IPS DF 6.9 (cell line): ENCODE measurements around the gene ZNF629.
A peak's percentile ranks its signal among the peaks of the same experiment; 100 is the strongest.
"Not testable (repeated sequence)": the region's sequence is repeated elsewhere in the genome, so short reads cannot be mapped to it uniquely, and the experiment has no call there.

Source experiments
- DNase-seq: peaks from one replicate; pipeline ENCODE4 v3.0.0-alpha.2; 2013; ENCODE audit warnings: low read depth, low spot score
- H3K27ac ChIP-seq: one replicate; pipeline ENCODE4 v1.5.1; 2013; ENCODE audit warnings: low read length, control low read depth
- H3K27me3 ChIP-seq: 2 replicates; pipeline ENCODE4 v1.6.1; 2013; ENCODE audit warnings: mild to moderate bottlenecking, low read length; ENCODE audit not compliant: control insufficient read depth, insufficient read depth
- H3K36me3 ChIP-seq: 2 replicates; pipeline ENCODE4 v1.6.1; 2013; ENCODE audit warnings: low read length; ENCODE audit not compliant: control insufficient read depth, insufficient read depth
- H3K4me1 ChIP-seq: 2 replicates; pipeline ENCODE4 v1.6.1; 2013; ENCODE audit warnings: low read length; ENCODE audit not compliant: control insufficient read depth, insufficient read depth
- H3K4me3 ChIP-seq: 2 replicates; pipeline ENCODE4 v1.5.1; 2013; ENCODE audit warnings: mild to moderate bottlenecking, low read length
- H3K9me3 ChIP-seq: 2 replicates; pipeline ENCODE4 v1.6.1; 2013; ENCODE audit warnings: low read length, inconsistent platforms; ENCODE audit not compliant: control insufficient read depth, insufficient read depth
- WGBS: extraction: QIAGEN DNeasy Blood & Tissue Kit; methylation state at CpG from one replicate; pipeline ENCODE4 v1.1.7; 2013; ENCODE audit warnings: mixed read lengths, missing lambda C conversion rate; ENCODE audit not compliant: insufficient read length, insufficient coverage; 5-methylcytosine and 5-hydroxymethylcytosine counted together

ZNF629 gene

DNA sequence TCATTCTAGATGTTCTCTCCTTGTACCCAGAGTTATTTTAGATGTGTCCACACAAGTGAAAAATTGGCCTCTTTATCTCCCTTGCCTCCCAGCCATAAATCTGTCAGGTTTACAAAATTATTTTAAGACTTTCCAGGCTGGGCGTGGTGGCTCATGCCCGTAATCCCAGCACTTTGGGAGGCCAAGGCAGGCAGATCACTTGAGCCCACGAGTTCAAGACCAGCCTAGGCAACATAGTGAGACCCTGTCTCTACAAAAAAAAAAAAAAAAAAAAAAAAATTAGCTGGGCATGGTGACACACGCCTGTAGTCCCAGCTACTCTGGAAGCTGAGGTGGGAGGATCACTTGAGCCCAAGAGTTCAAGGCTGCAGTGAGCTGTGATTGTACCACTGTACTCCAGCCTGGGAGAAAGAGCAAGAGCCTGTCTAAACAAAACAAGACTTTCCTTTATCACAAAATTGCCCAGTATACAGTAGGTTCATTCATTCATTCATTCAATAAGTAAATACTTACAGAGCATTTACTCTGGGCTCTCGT lies 22.0 kb upstream of the ZNF629 start:
- WGBS, result no CpG with 5 or more reads among the region's 5 CpGs
- DNase-seq, result not testable (repeated sequence)

DNA sequence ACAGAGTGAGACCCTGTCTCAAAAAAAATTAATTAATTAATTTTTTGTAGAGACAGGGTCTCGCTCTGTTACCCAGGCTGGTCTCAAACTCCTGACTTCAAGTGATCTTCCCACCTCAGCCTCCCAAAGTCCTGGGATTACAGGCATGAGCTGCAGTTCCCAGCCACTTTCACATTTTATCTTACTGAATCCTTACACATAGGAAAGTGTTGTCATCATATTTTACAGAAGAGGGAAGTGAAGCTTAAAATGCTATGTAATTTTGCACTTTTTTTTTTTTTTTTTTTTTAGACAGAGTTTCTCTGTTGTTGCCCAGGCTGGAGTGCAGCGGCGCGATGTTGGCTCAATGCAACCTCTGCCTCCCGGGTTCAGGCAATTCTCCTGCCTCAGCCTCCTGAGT lies 21.1 kb upstream of the ZNF629 start:
- H3K27me3 ChIP-seq, result peaks cover 9% of the 10 kb centered on the region; the same call in 1 of the 2 replicates
- WGBS, result no CpG with 5 or more reads among the region's 5 CpGs
- 0 out of 2 replicates have a peak, but pooled peaks cover 2% of the 10 kb centered on the region for H3K4me1 ChIP-seq
- DNase-seq, result no peak
- H3K27ac ChIP-seq, result no peak overlapping the region
- H3K4me3 ChIP-seq, result no peak overlapping the region
- no peaks in the 10 kb centered on the region for H3K36me3 ChIP-seq
- no peaks in the 10 kb centered on the region for H3K9me3 ChIP-seq

More for the DNA sequence above, 22.0 kb upstream of the ZNF629 start:
- not testable (repeated sequence) for H3K9me3 ChIP-seq, H3K4me3 ChIP-seq, H3K27me3 ChIP-seq, H3K36me3 ChIP-seq, H3K4me1 ChIP-seq, H3K27ac ChIP-seq

DNA sequence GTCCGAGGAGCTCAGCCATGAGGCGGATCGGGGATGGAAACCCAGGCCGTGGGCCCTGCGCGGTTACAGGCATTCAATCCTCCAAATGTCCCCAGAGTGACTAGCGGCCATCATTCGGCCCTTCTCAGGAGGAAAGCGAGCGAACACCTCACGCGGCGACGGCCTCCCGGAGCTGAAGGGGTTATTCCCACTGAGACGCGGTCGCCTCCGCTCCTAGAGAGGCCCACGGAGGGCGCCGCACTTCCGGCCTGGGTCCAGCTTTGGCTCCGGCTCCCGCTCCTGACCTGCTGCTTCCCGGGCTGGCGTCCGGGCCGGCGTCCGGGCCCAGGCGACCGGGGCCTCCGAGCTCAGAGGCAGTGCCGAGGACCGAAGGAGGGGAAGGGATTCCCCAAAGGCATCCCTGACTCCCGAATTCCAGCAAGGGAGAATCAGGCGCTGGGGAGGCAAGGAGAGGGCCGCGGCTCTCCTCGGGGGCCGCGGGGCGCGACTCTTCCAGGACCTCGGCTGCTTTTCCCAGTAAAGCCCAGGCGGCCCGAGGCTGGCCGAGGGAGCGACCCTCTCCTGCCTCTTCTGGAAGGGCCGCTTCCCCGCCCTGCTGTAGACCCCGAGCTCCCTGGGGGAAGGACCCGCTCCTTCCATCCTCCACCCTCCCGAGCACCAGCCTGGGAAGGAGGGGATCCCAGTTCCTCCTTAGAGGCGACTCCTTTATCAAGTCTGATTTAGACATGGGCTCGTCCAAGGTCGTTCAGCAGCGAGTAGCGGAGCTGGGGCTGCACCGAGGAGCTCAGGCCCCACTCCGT lies 18.6 kb upstream of the ZNF629 start:
- DNase-seq, result no peak
- WGBS, result no CpG with 5 or more reads among the region's 62 CpGs
- Histone ChIP-seq H3K9me3 (no peaks in the 10 kb centered on the region), H3K27me3 (peaks cover 9% of the 10 kb centered on the region; the same call in 1 of the 2 replicates), H3K36me3 (no peaks in the 10 kb centered on the region), H3K4me3 (peak overlapping the region; percentile 69; the same call in 1 of the 2 replicates), H3K27ac (no peak overlapping the region), H3K4me1 (0 out of 2 replicates have a peak, but pooled peaks cover 2% of the 10 kb centered on the region)

DNA sequence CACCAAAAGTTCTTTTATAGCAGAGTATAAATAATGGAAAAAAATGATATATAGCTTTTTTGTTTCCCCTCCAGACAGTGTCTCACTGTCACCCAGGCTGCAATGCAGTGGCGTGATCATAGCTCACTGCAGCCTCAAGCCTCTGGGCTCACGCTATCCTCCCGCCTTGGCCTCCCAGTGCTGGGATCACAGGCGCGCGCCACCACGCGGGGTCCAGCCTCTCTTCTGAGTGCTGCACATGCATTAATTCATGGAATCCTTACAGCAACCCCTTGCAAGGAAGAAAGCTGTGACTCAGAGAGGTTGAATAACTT lies 18.0 kb upstream of the ZNF629 start:
- H3K4me1 ChIP-seq, result 0 out of 2 replicates have a peak, but pooled peaks cover 2% of the 10 kb centered on the region
- peaks cover 9% of the 10 kb centered on the region; the same call in 1 of the 2 replicates for H3K27me3 ChIP-seq
- no peak for DNase-seq
- no CpG with 5 or more reads among the region's 8 CpGs for WGBS
- peak overlapping the region; percentile 69; the same call in 1 of the 2 replicates for H3K4me3 ChIP-seq
- no peaks in the 10 kb centered on the region for H3K9me3 ChIP-seq
- no peak overlapping the region for H3K27ac ChIP-seq
- H3K36me3 ChIP-seq, result no peaks in the 10 kb centered on the region

DNA sequence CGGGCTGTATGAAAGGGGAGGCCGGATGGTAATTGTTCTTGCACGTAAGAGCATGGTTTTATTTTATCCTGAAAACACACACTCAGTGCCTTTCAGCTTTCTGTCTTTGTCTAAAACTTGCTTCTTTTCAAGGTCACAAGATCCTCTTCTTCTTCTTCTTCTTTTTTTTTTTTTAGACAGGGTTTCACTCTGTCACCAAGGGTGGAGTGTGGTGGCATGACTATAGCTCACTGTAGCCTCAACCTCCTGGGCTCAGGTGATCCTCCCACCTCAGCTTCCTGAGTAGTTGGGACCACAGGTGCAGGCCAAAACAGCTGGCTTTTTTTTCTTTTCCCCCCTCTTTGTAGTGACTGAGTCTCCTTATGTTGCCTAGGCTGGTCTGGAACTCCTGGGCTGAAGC lies 15.9 kb upstream of the ZNF629 start:
- no peaks in the 10 kb centered on the region for H3K36me3 ChIP-seq
- peaks cover 9% of the 10 kb centered on the region; the same call in 1 of the 2 replicates for H3K27me3 ChIP-seq
- WGBS, result no CpG with 5 or more reads among the region's 3 CpGs
- 0 out of 2 replicates have a peak, but pooled peaks cover 2% of the 10 kb centered on the region for H3K4me1 ChIP-seq
- no peak overlapping the region for H3K4me3 ChIP-seq
- no peak for DNase-seq
- H3K27ac ChIP-seq, result no peak overlapping the region
- H3K9me3 ChIP-seq, result no peaks in the 10 kb centered on the region

DNA sequence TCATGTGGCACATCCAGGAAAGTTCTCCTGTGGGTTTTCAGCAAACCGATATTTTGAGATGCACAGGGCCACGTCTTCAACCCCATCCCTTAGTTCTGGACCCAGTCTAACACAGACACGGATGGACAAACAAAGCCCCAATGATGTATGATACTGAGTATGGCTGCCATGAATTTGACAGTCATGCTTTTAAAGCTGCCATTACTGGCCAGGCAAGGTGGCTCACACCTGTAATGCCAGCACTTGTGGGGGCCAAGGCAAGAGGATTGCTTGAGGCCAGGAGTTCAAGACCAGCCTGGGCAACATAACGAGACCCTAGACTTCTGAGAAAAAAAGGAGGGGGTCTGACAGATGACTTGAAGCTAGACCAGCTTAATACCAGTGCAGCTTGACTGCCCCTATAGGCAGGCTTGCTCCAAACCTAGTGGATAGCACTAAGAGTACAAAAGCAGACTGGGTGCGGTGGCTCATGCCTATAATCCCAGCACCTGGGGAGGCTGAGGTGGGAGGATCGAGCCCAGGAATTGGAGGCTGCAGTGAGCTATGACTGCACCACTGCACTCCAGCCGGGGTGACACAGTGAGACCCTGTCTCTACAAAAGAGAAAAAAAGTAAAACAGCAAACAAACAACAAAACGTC lies 10.8 kb upstream of the ZNF629 start:
- Histone ChIP-seq H3K36me3 (no peaks in the 10 kb centered on the region), H3K4me1 (no peaks in the 10 kb centered on the region), H3K27ac (no peak overlapping the region), H3K9me3 (no peaks in the 10 kb centered on the region), H3K27me3 (no peaks in the 10 kb centered on the region), H3K4me3 (no peak overlapping the region)
- no CpG with 5 or more reads among the region's 8 CpGs for WGBS
- no peak for DNase-seq

DNA sequence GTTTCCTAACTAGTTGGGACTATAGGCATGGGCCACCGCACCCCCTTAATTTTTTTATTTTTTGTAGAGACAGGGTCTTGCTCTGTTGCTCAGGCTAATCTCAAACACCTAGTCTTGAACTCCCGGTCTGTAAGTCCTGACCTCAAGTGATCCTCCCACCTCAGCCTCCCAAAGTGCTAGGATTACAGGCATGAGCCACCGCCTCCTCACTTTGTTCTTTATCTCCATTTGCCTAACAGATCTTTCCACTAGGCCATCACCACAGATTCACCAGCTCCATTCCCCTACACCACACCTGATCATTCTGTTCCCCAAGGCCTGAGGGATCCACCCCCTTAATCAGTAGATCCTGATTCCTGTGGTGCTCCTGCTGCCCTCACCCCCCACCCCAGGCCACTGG lies 7.6 kb upstream of the ZNF629 start:
- Histone ChIP-seq H3K4me3 (no peak overlapping the region), H3K9me3 (no peaks in the 10 kb centered on the region), H3K4me1 (no peaks in the 10 kb centered on the region), H3K36me3 (no peaks in the 10 kb centered on the region), H3K27ac (no peak overlapping the region), H3K27me3 (no peaks in the 10 kb centered on the region)
- WGBS, result no CpG with 5 or more reads among the region's 3 CpGs
- no peak for DNase-seq

DNA sequence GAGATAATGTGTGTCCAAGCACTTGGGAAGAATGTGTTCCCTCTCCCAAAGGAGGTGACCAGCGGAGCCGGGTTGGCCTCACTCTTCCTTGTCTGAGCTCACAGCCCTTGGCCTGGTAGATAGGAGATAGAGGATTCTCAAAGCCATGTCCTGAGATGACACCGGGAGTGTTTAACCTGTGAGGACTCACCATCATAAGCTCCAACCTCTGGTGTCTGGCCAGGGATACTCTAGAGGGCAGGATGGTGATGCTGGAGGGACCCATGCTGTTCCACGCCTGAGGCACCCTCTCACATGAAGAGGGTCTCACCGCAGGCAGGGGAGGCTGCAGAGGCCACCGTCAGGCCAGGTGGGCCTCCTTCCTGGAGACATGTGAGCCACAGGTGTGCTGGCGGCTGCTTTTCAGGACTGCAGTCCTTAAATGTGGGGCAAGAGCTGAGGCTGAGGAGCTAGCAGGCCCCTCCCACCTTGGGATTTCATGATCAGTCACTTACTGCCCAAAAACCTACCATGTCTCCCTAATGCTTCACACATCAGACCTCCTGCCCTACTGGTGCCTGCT lies 6.6 kb upstream of the ZNF629 start:
- WGBS, result no CpG with 5 or more reads among the region's 7 CpGs
- Histone ChIP-seq H3K4me3 (no peak overlapping the region), H3K4me1 (no peaks in the 10 kb centered on the region), H3K36me3 (no peaks in the 10 kb centered on the region), H3K27me3 (no peaks in the 10 kb centered on the region), H3K9me3 (no peaks in the 10 kb centered on the region), H3K27ac (no peak overlapping the region)
- no peak for DNase-seq

DNA sequence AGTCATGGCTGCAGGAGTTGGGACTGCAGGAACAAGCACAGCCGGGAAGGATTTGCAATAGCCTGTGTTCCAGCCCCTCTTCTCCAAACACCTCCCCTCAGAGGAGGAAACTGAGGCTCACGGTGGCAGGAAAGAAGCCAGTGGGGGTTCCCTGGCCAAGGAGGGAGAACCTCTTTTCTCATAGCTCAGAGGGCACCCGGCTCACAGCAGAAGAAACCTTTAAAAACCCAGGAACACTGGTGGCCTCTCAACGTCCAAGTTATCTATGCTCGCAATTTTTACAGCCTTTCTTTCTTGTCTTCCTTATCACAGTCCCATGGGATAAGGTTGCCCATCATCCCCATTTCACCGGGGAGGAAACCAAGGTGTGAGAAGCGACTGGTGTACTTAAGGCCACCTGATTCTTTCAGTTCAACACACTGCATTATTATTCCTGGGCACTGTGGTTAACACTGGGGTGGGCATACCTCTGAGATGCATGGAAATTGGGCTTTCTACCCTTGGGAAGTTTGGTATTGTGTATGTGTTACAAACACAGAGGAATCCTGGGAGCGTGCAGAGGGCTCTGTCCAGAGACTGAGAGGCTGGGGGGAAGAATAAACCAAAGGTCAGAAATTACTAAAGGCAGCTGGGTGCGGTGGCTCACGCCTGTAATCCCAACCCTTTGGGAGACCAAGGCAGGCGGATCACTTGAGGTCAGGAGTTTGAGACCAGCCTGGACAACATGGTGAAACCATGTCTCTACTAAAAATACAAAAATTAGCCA lies 791 bp upstream of the ZNF629 start:
- Histone ChIP-seq H3K4me3 (peak overlapping the region; percentile 91; the same call in 1 of the 2 replicates), H3K4me1 (no peaks in the 10 kb centered on the region; the same call in 1 of the 2 replicates), H3K27me3 (no peaks in the 10 kb centered on the region), H3K36me3 (peaks cover 13% of the 10 kb centered on the region), H3K9me3 (no peaks in the 10 kb centered on the region), H3K27ac (no peak overlapping the region)
- DNase-seq, result no peak
- WGBS, result no CpG with 5 or more reads among the region's 11 CpGs
